ENCODE results near the gene TMEM109. TPM values are rescaled to one million over a fixed set of nuclear protein-coding genes. Genes with fewer than 3 reads are reported as not detected.

The TMEM109 gene
- total RNA-seq, 1 experiment from 2014 or later: 78.1 TPM

DNA sequence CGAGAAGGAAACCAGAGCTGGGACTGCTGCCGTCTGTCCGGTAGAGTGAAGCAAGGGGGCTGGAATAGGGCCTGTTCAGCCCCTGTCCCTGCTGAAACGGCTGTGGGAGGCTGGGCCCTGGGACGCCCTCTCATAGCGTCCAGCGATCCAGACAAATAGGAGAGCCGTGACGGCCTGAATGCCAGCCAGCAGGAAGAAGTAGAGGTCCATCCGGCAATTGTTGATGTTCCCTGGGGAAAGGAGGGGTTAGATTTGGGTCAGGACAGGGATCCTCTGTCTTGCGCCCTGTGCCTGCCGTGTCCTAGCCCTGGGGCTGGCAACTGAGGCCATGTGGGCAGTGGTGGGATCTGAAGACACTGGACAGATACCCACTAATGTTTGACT is 23.2 kb downstream of the TMEM109 start:
- H3K9me3 Mint-ChIP-seq (ENCODE audit: low read depth, unreplicated experiment): no peaks in the 10 kb centered on the region
- no peak overlapping the region for H3K27ac Mint-ChIP-seq (ENCODE audit: unreplicated experiment)
- H3K4me3 Mint-ChIP-seq (ENCODE audit: low read depth, unreplicated experiment): no peak overlapping the region
- TF ChIP-seq, protein P1, sequence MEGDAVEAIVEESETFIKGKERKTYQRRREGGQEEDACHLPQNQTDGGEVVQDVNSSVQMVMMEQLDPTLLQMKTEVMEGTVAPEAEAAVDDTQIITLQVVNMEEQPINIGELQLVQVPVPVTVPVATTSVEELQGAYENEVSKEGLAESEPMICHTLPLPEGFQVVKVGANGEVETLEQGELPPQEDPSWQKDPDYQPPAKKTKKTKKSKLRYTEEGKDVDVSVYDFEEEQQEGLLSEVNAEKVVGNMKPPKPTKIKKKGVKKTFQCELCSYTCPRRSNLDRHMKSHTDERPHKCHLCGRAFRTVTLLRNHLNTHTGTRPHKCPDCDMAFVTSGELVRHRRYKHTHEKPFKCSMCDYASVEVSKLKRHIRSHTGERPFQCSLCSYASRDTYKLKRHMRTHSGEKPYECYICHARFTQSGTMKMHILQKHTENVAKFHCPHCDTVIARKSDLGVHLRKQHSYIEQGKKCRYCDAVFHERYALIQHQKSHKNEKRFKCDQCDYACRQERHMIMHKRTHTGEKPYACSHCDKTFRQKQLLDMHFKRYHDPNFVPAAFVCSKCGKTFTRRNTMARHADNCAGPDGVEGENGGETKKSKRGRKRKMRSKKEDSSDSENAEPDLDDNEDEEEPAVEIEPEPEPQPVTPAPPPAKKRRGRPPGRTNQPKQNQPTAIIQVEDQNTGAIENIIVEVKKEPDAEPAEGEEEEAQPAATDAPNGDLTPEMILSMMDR (IDR thresholded peaks at IDR 0.05; ENCODE audit: unreplicated experiment): no peak
- CTCF ChIA-PET: no interaction called here
- H3K36me3 Mint-ChIP-seq (ENCODE audit: insufficient read depth, unreplicated experiment): peaks cover 17% of the 10 kb centered on the region
- H3K27me3 Mint-ChIP-seq (ENCODE audit: unreplicated experiment): no peaks in the 10 kb centered on the region
- intact Hi-C loops (cut with micrococcal nuclease; ENCODE audit: unreplicated experiment): no loop called here
- no TSS peak for BruUV-seq (replicated peaks)
- DNase-seq: no peak
- H3K4me1 Mint-ChIP-seq (ENCODE audit: low read depth, unreplicated experiment): no peaks in the 10 kb centered on the region

DNA sequence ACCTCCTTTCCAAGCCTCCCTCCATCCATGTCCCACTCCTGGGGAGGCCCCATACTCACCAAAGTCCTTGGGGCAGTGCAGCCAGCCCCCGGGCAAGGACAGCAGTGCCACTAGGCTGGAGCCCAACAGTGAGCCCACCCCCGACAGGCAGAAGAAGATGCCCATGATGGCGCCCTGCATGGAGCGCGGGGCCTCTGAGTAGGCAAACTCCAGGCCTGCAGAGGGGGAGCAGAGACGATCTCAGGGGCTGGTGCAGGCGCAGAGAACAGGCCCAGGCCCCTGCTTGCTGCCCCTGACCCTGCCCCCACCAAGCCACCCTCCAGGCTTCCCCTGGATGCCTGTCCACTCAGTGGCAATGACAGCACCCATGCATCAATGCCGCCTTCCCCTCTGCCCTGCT is 23.9 kb downstream of the TMEM109 start:
- TF ChIP-seq, protein P1 (IDR thresholded peaks at IDR 0.05; ENCODE audit: unreplicated experiment): no peak
- CTCF ChIA-PET: no interaction called here
- no TSS peak for BruUV-seq (replicated peaks)
- peaks cover 17% of the 10 kb centered on the region for H3K36me3 Mint-ChIP-seq (ENCODE audit: insufficient read depth, unreplicated experiment)
- no peak overlapping the region for H3K4me3 Mint-ChIP-seq (ENCODE audit: low read depth, unreplicated experiment)
- no peak for DNase-seq
- H3K9me3 Mint-ChIP-seq (ENCODE audit: low read depth, unreplicated experiment): no peaks in the 10 kb centered on the region
- intact Hi-C loops (cut with micrococcal nuclease; ENCODE audit: unreplicated experiment): no loop called here
- H3K27me3 Mint-ChIP-seq (ENCODE audit: unreplicated experiment): no peaks in the 10 kb centered on the region
- H3K27ac Mint-ChIP-seq (ENCODE audit: unreplicated experiment): no peak overlapping the region
- H3K4me1 Mint-ChIP-seq (ENCODE audit: low read depth, unreplicated experiment): peaks cover 5% of the 10 kb centered on the region

DNA sequence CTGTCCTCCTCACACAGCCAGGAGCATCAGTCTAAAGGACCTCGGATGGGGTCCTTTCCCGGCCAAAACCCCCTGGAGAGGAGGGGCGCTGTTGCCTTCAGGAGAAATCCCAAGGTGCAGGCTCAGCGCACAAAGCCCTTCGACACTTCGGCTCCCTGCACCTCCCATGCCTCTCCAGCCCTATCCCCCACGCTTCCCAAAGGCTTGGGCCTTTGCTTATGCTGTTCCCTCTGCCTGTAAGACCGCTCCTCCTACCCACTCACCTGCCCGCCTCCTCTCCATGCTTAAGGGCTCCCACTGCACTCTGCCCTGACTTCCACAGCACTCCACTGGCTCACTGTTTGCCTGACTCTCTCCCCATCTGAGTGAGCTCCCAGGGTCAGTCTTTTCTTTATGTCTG is 24.5 kb downstream of the TMEM109 start:
- Mint-ChIP-seq H3K36me3 (ENCODE audit: insufficient read depth, unreplicated experiment) (peaks cover 17% of the 10 kb centered on the region), H3K27me3 (ENCODE audit: unreplicated experiment) (no peaks in the 10 kb centered on the region), H3K9me3 (ENCODE audit: low read depth, unreplicated experiment) (no peaks in the 10 kb centered on the region), H3K4me3 (ENCODE audit: low read depth, unreplicated experiment) (no peak overlapping the region), H3K4me1 (ENCODE audit: low read depth, unreplicated experiment) (peaks cover 12% of the 10 kb centered on the region), H3K27ac (ENCODE audit: unreplicated experiment) (no peak overlapping the region)
- BruUV-seq (replicated peaks): no TSS peak
- TF ChIP-seq, protein P1 (IDR thresholded peaks at IDR 0.05; ENCODE audit: unreplicated experiment): no peak
- CTCF ChIA-PET: no interaction called here
- intact Hi-C loops (cut with micrococcal nuclease; ENCODE audit: unreplicated experiment): no loop called here
- DNase-seq: no peak

DNA sequence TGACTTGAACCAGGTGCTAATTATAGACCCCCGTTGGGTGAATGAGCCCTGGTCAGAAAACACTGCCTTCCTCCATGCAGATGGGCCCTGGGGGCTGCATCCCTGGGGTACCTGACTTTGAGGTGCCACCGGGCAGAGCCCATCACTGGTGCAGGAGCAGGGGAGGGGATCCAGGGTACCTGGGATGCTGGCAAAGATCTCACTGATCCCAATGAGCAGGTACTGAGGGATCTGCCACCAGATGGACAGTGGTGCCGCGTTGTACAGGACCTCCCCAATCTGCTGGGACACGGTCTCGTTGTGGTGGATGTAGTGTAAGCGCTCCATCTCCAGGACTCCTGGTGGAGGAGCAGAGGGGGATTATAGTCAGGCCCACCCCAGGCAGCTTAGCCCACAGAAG is 25.3 kb downstream of the TMEM109 start:
- Mint-ChIP-seq H3K27me3 (ENCODE audit: unreplicated experiment) (no peaks in the 10 kb centered on the region), H3K36me3 (ENCODE audit: insufficient read depth, unreplicated experiment) (peaks cover 13% of the 10 kb centered on the region), H3K4me1 (ENCODE audit: low read depth, unreplicated experiment) (peaks cover 12% of the 10 kb centered on the region), H3K9me3 (ENCODE audit: low read depth, unreplicated experiment) (no peaks in the 10 kb centered on the region), H3K4me3 (ENCODE audit: low read depth, unreplicated experiment) (no peak overlapping the region), H3K27ac (ENCODE audit: unreplicated experiment) (no peak overlapping the region)
- TF ChIP-seq, protein P1 (IDR thresholded peaks at IDR 0.05; ENCODE audit: unreplicated experiment): no peak
- intact Hi-C loops (cut with micrococcal nuclease; ENCODE audit: unreplicated experiment): no loop called here
- CTCF ChIA-PET: no interaction called here
- no peak for DNase-seq
- BruUV-seq (replicated peaks): no TSS peak

DNA sequence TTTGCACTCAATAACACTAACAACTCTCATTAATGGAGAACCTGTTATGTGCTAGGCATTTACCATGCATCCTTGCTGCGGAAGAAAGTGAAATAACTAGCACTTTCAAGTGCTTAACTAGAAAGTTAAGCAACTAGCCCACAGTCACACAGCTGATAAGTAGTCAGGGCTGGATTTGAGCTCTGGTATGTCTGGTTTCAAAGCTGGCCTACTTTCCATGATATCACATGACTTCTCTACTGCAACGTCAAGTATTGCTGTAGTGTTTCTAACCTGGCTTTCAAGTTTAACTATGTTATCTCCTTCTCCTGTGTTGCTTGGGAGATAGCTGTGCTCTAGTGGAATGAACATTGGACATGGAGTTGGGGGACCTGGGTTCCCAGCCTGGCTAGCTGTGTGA is 25.9 kb downstream of the TMEM109 start:
- DNase-seq: no peak
- Mint-ChIP-seq H3K9me3 (ENCODE audit: low read depth, unreplicated experiment) (no peaks in the 10 kb centered on the region), H3K4me3 (ENCODE audit: low read depth, unreplicated experiment) (no peak overlapping the region), H3K36me3 (ENCODE audit: insufficient read depth, unreplicated experiment) (peaks cover 13% of the 10 kb centered on the region), H3K4me1 (ENCODE audit: low read depth, unreplicated experiment) (peaks cover 12% of the 10 kb centered on the region), H3K27ac (ENCODE audit: unreplicated experiment) (no peak overlapping the region), H3K27me3 (ENCODE audit: unreplicated experiment) (no peaks in the 10 kb centered on the region)
- TF ChIP-seq, protein P1 (IDR thresholded peaks at IDR 0.05; ENCODE audit: unreplicated experiment): no peak
- intact Hi-C loops (cut with micrococcal nuclease; ENCODE audit: unreplicated experiment): no loop called here
- CTCF ChIA-PET: no interaction called here
- BruUV-seq (replicated peaks): no TSS peak

Data from Calu3 (cell line).